ENCODE data around the gene C5orf46.

The C5orf46 gene

GRCh38 chr5:147853372-147853987 lies 52.9 kb downstream of the C5orf46 start:
- Histone ChIP-seq H3K4me3 (ENCODE audit: low read depth, low read length) (no peak overlapping the region), H3K36me3 (replicated peaks) (no peaks in the 10 kb centered on the region), H3K27me3 (replicated peaks) (no peaks in the 10 kb centered on the region), H3K27ac (no peak overlapping the region)
- DNase-seq = no peak
- TF ChIP-seq, protein P1, sequence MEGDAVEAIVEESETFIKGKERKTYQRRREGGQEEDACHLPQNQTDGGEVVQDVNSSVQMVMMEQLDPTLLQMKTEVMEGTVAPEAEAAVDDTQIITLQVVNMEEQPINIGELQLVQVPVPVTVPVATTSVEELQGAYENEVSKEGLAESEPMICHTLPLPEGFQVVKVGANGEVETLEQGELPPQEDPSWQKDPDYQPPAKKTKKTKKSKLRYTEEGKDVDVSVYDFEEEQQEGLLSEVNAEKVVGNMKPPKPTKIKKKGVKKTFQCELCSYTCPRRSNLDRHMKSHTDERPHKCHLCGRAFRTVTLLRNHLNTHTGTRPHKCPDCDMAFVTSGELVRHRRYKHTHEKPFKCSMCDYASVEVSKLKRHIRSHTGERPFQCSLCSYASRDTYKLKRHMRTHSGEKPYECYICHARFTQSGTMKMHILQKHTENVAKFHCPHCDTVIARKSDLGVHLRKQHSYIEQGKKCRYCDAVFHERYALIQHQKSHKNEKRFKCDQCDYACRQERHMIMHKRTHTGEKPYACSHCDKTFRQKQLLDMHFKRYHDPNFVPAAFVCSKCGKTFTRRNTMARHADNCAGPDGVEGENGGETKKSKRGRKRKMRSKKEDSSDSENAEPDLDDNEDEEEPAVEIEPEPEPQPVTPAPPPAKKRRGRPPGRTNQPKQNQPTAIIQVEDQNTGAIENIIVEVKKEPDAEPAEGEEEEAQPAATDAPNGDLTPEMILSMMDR (IDR thresholded peaks at IDR 0.05; ENCODE audit: low read depth, low read length, missing control alignments) = no peak
- in situ Hi-C loops (cut with HindIII; ENCODE audit: low pct_ligation_motif_present, low sequenced_read_pairs) = no loop called here

DNA sequence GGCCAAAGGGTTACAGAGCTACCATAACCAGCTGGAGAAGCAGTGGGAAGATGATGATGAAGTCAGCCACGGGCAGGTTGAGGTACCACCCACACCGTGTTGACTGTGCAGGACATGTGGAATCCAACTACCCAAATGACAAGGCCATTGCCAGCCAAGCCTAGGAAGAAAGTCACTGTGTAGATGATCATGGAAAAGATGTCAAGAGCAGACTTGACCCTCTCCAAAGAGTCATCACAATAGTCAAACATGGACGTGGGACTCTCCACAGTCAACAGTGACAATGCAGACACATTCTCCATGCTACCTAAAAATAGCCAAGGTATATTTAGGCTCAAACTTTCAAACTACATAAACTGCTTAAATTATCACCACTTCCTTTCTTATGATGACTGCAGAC lies 54.0 kb downstream of the C5orf46 start:
- Histone ChIP-seq H3K27me3 (replicated peaks) (no peaks in the 10 kb centered on the region), H3K36me3 (replicated peaks) (no peaks in the 10 kb centered on the region), H3K27ac (no peak overlapping the region), H3K4me3 (ENCODE audit: low read depth, low read length) (no peak overlapping the region)
- in situ Hi-C loops (cut with HindIII; ENCODE audit: low pct_ligation_motif_present, low sequenced_read_pairs) = no loop called here
- TF ChIP-seq, protein P1 (IDR thresholded peaks at IDR 0.05; ENCODE audit: low read depth, low read length, missing control alignments) = no peak
- no peak for DNase-seq

GRCh38 chr5:147851578-147851977 lies 54.8 kb downstream of the C5orf46 start:
- H3K27ac ChIP-seq = no peak overlapping the region
- no peak overlapping the region for H3K4me3 ChIP-seq (ENCODE audit: low read depth, low read length)
- in situ Hi-C loops (cut with HindIII; ENCODE audit: low pct_ligation_motif_present, low sequenced_read_pairs) = no loop called here
- TF ChIP-seq, protein P1 (IDR thresholded peaks at IDR 0.05; ENCODE audit: low read depth, low read length, missing control alignments) = no peak
- no peaks in the 10 kb centered on the region for H3K27me3 ChIP-seq (replicated peaks)
- no peak for DNase-seq
- no peaks in the 10 kb centered on the region for H3K36me3 ChIP-seq (replicated peaks)

- H3K27ac ChIP-seq = no peak overlapping the region
- no peak overlapping the region for H3K4me3 ChIP-seq (ENCODE audit: low read depth, low read length)
- in situ Hi-C loops (cut with HindIII; ENCODE audit: low pct_ligation_motif_present, low sequenced_read_pairs) = no loop called here
- H3K36me3 ChIP-seq (replicated peaks) = no peaks in the 10 kb centered on the region
- DNase-seq = no peak
- TF ChIP-seq, protein P1 (IDR thresholded peaks at IDR 0.05; ENCODE audit: low read depth, low read length, missing control alignments) = no peak
- no peaks in the 10 kb centered on the region for H3K27me3 ChIP-seq (replicated peaks)
Measured at GRCh38 chr5:147849226-147849625, 57.1 kb downstream of the C5orf46 start.

DNA sequence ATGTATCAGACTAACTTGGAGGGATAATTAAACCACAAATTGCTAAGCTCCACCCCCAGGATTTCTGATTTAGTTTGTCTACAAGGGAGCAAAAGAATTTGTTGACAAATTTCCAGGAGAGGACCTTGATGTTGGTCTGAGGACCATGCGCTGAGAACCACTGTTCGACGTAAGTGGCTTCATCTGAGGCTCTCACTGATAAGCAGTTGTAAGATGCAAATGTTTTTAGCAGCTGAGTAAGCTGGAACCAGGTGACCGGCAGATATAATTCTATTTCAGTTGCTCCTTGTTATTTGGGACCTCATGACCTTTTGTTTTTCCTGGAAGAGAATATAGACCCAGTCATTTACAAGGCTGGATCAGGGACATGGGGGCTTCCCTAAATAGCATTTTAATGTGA lies 60.7 kb downstream of the C5orf46 start:
- no peak overlapping the region for H3K27ac ChIP-seq
- no peak overlapping the region for H3K4me3 ChIP-seq (ENCODE audit: low read depth, low read length)
- H3K36me3 ChIP-seq (replicated peaks) = no peaks in the 10 kb centered on the region
- TF ChIP-seq, protein P1 (IDR thresholded peaks at IDR 0.05; ENCODE audit: low read depth, low read length, missing control alignments) = no peak
- no peaks in the 10 kb centered on the region for H3K27me3 ChIP-seq (replicated peaks)
- in situ Hi-C loops (cut with HindIII; ENCODE audit: low pct_ligation_motif_present, low sequenced_read_pairs) = no loop called here
- no peak for DNase-seq

GRCh38 chr5:147844846-147845245 lies 61.5 kb downstream of the C5orf46 start:
- H3K4me3 ChIP-seq (ENCODE audit: low read depth, low read length) = no peak overlapping the region
- in situ Hi-C loops (cut with HindIII; ENCODE audit: low pct_ligation_motif_present, low sequenced_read_pairs) = no loop called here
- no peaks in the 10 kb centered on the region for H3K27me3 ChIP-seq (replicated peaks)
- H3K27ac ChIP-seq = no peak overlapping the region
- TF ChIP-seq, protein P1 (IDR thresholded peaks at IDR 0.05; ENCODE audit: low read depth, low read length, missing control alignments) = no peak
- H3K36me3 ChIP-seq (replicated peaks) = no peaks in the 10 kb centered on the region
- DNase-seq = no peak
